B cell (primary cell): ENCODE results near the gene GP1BB. TPM values are rescaled to one million over a fixed set of nuclear protein-coding genes. Genes with fewer than 3 reads are reported as not detected.
A peak's percentile ranks its signal among the peaks of the same experiment; 100 is the strongest.

Source experiments
- ATAC-seq: fragments of 200-7000 bp; cut with Tn5 transposase; one replicate; pipeline ENCODE4 v1.10.0; 2021; ENCODE audit warnings: low read depth, mild to moderate bottlenecking, moderate number of reproducible peaks, moderate library complexity
- CTCF ChIA-PET: fragments of 350-600 bp; sonication (Branson Sonifier 250); formaldehyde crosslinking; loops from one replicate; lab custom pipeline; 2021; ENCODE audit warnings: antibody characterized with exemption, inconsistent platforms; lab: Charles Lee
- POLR2A ChIA-PET: fragments of 350-600 bp; sonication (Branson Sonifier 250); formaldehyde crosslinking; loops from one replicate; lab custom pipeline; 2021; ENCODE audit warnings: antibody characterized with exemption; lab: Charles Lee
- DNase-seq: peaks from one replicate; pipeline ENCODE4 v3.0.0; 2013
- H2AFZ ChIP-seq: 2 replicates; pipeline ENCODE4 v1.6.1; 2012; ENCODE audit warnings: mild to moderate bottlenecking, low read depth, low read length; ENCODE audit not compliant: insufficient read depth, poor library complexity, severe bottlenecking
- H3K27ac ChIP-seq, 2 donors: 1 replicate in 1 of 2; 2 replicates in 1 of 2; pipeline ENCODE4 v1.5.1; 2012 to 2013; ENCODE audit warnings: low read length in 2 of 2, mild to moderate bottlenecking in 2 of 2, moderate library complexity in 1 of 2
- H3K27me3 ChIP-seq, 4 experiments: fragments of 200-600 bp in 1 of 4; sonication (generic) in 1 of 4; replicated peaks in 1 of 4; 1 replicate in 2 of 4; 2 replicates in 2 of 4; pipeline versions ENCODE4 v1.6.1 to v1.7.0; 2013 to 2016; ENCODE audit warnings: low read length in 3 of 4, mild to moderate bottlenecking in 2 of 4, mixed read lengths in 1 of 4, moderate library complexity in 1 of 4; ENCODE audit not compliant: insufficient read depth in 4 of 4, control insufficient read depth in 3 of 4; ENCODE audit errors: control extremely low read depth in 1 of 4
- H3K36me3 ChIP-seq, 2 experiments: replicated peaks in 1 of 2; 1 replicate in 1 of 2; 2 replicates in 1 of 2; pipeline versions ENCODE4 v1.6.1 to v1.7.1; 2013; ENCODE audit warnings: low read length in 1 of 2; ENCODE audit not compliant: insufficient read depth in 2 of 2, control insufficient read depth in 1 of 2; ENCODE audit errors: control extremely low read depth in 1 of 2, extremely low read depth in 1 of 2
- H3K4me1 ChIP-seq, 2 donors: fragments of 200-600 bp in 1 of 2; sonication (generic) in 1 of 2; 1 replicate in 1 of 2; 2 replicates in 1 of 2; pipeline versions ENCODE4 v1.5.1 to v1.6.1; 2013 to 2017; ENCODE audit warnings: low read length in 2 of 2; ENCODE audit not compliant: control insufficient read depth in 2 of 2, insufficient read depth in 2 of 2
- H3K4me2 ChIP-seq: replicated peaks from 2 replicates; pipeline ENCODE3; 2012; ENCODE audit warnings: mild to moderate bottlenecking, low read depth, low read length; ENCODE audit not compliant: poor library complexity, severe bottlenecking
- H3K4me3 ChIP-seq, 5 experiments: fragments of 200-600 bp in 1 of 5; sonication (generic) in 1 of 5; 1 replicate in 3 of 5; 2 replicates in 2 of 5; pipeline versions ENCODE4 v1.5.1 to v1.7.0; 2011 to 2016; ENCODE audit warnings: low read length in 4 of 5, mild to moderate bottlenecking in 4 of 5, low read depth in 2 of 5, control low read depth in 1 of 5, moderate library complexity in 1 of 5; ENCODE audit not compliant: insufficient read depth in 1 of 5; ENCODE audit errors: control extremely low read depth in 1 of 5, extremely low read depth in 1 of 5
- H3K79me2 ChIP-seq: fragments of 200-600 bp; sonication (generic); one replicate; pipeline ENCODE4 v1.6.0; 2016; ENCODE audit warnings: low read length; ENCODE audit not compliant: control insufficient read depth, insufficient read depth
- H3K9ac ChIP-seq: fragments of 200-600 bp; sonication (generic); 2 replicates; pipeline ENCODE4 v1.6.1; 2017; ENCODE audit warnings: mild to moderate bottlenecking, low read length, moderate library complexity
- H3K9me3 ChIP-seq, 3 donors: one replicate each; pipeline versions ENCODE4 v1.6.1 to v1.7.1; 2013; ENCODE audit warnings: low read length in 2 of 3; ENCODE audit not compliant: control insufficient read depth in 2 of 3, insufficient read depth in 1 of 3; ENCODE audit errors: control extremely low read depth in 1 of 3
- H4K20me1 ChIP-seq: 2 replicates; pipeline ENCODE4 v1.6.0; 2012; ENCODE audit warnings: mild to moderate bottlenecking, low read length; ENCODE audit not compliant: insufficient read depth, control insufficient read depth, poor library complexity, severe bottlenecking
- H3K27ac Mint-ChIP-seq: one replicate; pipeline ENCODE4 v1.8.0; 2021; ENCODE audit warnings: mixed read lengths
- H3K27me3 Mint-ChIP-seq: one replicate; pipeline ENCODE4 v1.8.0; 2021; ENCODE audit warnings: mixed read lengths
- H3K4me1 Mint-ChIP-seq: one replicate; pipeline ENCODE4 v1.8.0; 2021; ENCODE audit warnings: mixed read lengths
- H3K4me3 Mint-ChIP-seq: one replicate; pipeline ENCODE4 v1.8.0; 2021; ENCODE audit warnings: mixed read lengths
- H3K9me3 Mint-ChIP-seq: one replicate; pipeline ENCODE4 v1.8.0; 2022; ENCODE audit warnings: mixed read lengths; ENCODE audit not compliant: insufficient read depth
- CTCF ChIP-seq: fragments of 200-600 bp; IDR thresholded peaks from one replicate; pipeline ENCODE4 v1.8.0; 2022; ENCODE audit warnings: antibody characterized with exemption, mild to moderate bottlenecking
- EZH2 ChIP-seq: IDR thresholded peaks from 2 replicates; pipeline ENCODE4 v1.6.1; 2012; ENCODE audit warnings: borderline replicate concordance, low read depth, mild to moderate bottlenecking, moderate library complexity, low read length; ENCODE audit not compliant: insufficient read depth, poor library complexity, severe bottlenecking
- WGBS: methylation state at CpG from one replicate; pipeline ENCODE4 v1.1.5; 2013; ENCODE audit warnings: missing lambda C conversion rate; ENCODE audit not compliant: insufficient coverage; 5-methylcytosine and 5-hydroxymethylcytosine counted together
- intact Hi-C: fragments of 100-400 bp; cut with micrococcal nuclease; formaldehyde crosslinking; loops from one replicate; pipeline ENCODE4 v1.10.0; 2022
- polyA plus RNA-seq: library from polyadenylated mRNA; depleted of rRNA; stranded (reverse); fragments of >200 nt; gene quantifications from 2 replicates; pipeline ENCODE4 v1.2.3, GENCODE V29; 2012
- total RNA-seq, 2 donors: library from RNA; stranded (reverse); fragments of 120-200 nt in 1 of 2; gene quantifications; 1 replicate in 1 of 2; 2 replicates in 1 of 2; pipeline versions ENCODE4 v1.2.3 to v1.2.4, GENCODE V29; 2013 to 2022

Gene GP1BB
- total and polyA plus RNA-seq, 2 donors (not counting 1 experiment from before 2014, with no cell fraction given) = 0.31 TPM; not detected in 1

- Mint-ChIP-seq H3K9me3 (no peaks in the 10 kb centered on the region), H3K27ac (no peak overlapping the region), H3K4me3 (peak overlapping the region; percentile 50), H3K4me1 (peaks cover 13% of the 10 kb centered on the region), H3K27me3 (peaks cover 44% of the 10 kb centered on the region)
- Histone ChIP-seq H3K4me3 (no peak overlapping the region), H3K9ac (no peak overlapping the region), H3K36me3 (no peaks in the 10 kb centered on the region), H3K27ac (no peak overlapping the region), H3K79me2 (no peaks in the 10 kb centered on the region), H3K4me1 (peaks cover 17 to 26% of the 10 kb centered on the region in 2 donors), H3K4me2 (no peak overlapping the region), H2AFZ (no peak overlapping the region), H3K27me3 (peaks cover 0 to 63% (median 20%) of the 10 kb centered on the region in 4 experiments), H3K9me3 (peaks cover 0 to 8% (median 0%) of the 10 kb centered on the region in 3 donors), H4K20me1 (no peaks in the 10 kb centered on the region)
- POLR2A ChIA-PET = no interaction called here
- DNase-seq = no peak
- TF ChIP-seq CTCF = no peak
- no peak for TF ChIP-seq EZH2
- intact Hi-C loops = no loop called here
- WGBS = 74% methylated on average over 11 of the region's 11 CpGs
- CTCF ChIA-PET = interaction anchor here (0.6 kb wide), 1 partner anchor 52 kb away, joined by 3 read pairs; no protein-coding TSS in a partner anchor
- ATAC-seq = no peak
Measured at GRCh38 chr22:19716041-19716828, 7.1 kb upstream of the GP1BB start.

- CTCF ChIA-PET = no interaction called here
- WGBS = 100% methylated on average over 1 of the region's 1 CpG
- Mint-ChIP-seq H3K27me3 (peaks cover 49% of the 10 kb centered on the region), H3K4me1 (peaks cover 13% of the 10 kb centered on the region), H3K9me3 (no peaks in the 10 kb centered on the region), H3K4me3 (peak overlapping the region; percentile 50), H3K27ac (no peak overlapping the region)
- H3K4me2 ChIP-seq = no peak overlapping the region
- POLR2A ChIA-PET = no interaction called here
- H3K4me1 ChIP-seq = peaks cover 17 to 26% of the 10 kb centered on the region in 2 donors
- H2AFZ ChIP-seq = no peak overlapping the region
- H3K4me3 ChIP-seq = no peak overlapping the region
- H3K79me2 ChIP-seq = no peaks in the 10 kb centered on the region
- TF ChIP-seq CTCF (no peak), EZH2 (no peak)
- no peak overlapping the region for H3K9ac ChIP-seq
- H3K27ac ChIP-seq = no peak overlapping the region
- intact Hi-C loops = no loop called here
- H3K27me3 ChIP-seq = peaks cover 0 to 67% (median 20%) of the 10 kb centered on the region in 4 experiments
- peaks cover 0 to 14% (median 0%) of the 10 kb centered on the region in 3 donors for H3K9me3 ChIP-seq
- ATAC-seq (no peak), DNase-seq (no peak)
- no peaks in the 10 kb centered on the region for H4K20me1 ChIP-seq
- H3K36me3 ChIP-seq = no peaks in the 10 kb centered on the region
Measured at GRCh38 chr22:19716829-19717105, 6.6 kb upstream of the GP1BB start.
